NCI-H82 (cell line): Measurements from ENCODE around the gene SLC25A1.
A peak's percentile ranks its signal among the peaks of the same experiment; 100 is the strongest.
"Not testable (repeated sequence)": the region's sequence is repeated elsewhere in the genome, so short reads cannot be mapped to it uniquely, and the experiment has no call there.

Source experiments
- DNase-seq: peaks from one replicate; lab custom pipeline; 2025; lab: John Stamatoyannopoulos, UW

Gene SLC25A1

DNA sequence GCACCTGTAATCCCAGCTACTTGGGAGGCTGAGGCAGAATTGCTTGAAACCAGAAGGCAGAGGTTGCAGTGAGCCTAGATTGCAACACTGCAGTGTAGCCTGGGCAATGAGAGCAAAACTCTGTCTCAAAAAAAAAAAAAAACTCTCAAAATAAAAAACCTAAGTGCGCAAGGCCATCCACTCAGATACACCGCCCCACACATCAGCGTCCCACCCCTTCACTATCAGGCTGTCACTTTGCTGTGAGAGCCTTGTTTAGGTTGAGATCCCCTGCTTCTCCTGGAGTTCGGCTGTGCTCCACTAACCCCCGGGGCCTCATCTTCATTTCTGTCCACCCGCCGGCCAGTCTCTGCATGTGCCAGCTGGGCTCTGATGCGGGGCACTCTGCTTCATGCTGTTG, 12.1 kb downstream of the SLC25A1 start:
- DNase-seq = no peak

DNA sequence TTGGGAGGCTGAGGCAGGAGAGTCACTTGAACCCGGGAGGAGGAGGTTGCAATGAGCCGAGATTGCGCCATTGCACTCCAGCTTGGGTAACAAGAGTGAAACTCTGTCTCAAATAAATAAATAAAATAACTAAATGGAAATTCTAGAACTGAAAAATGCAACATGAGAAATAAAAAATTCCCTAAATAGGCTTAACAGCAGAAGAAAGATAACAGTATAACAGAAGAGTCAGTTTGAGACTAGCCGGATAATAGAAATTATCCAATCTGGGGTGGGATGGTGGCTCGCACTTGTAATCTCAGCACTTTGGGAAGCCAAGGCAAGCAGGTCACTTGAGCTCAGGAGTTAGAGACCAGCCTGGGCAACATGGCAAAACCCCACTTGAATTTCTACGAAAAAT, 14.1 kb downstream of the SLC25A1 start:
- no peak for DNase-seq

DNA sequence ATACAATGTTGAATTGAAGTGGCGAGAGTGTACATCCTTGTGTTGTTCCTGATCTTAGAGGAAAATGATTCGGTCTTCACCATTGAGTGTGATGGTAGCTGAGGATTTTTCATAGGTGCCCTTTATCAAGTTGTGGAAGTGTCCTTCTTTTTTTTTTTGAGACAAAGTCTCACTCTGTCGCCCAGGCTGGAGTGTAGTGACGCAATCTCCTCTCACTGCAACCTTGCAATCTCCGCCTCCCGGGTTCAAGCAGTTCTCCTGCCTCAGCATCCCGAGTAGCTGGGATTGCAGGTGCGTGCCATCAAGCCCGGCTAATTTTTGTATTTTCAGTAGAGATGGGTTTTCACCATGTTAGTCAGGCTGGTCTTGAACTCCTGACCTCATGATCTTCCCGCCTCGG, 19.9 kb downstream of the SLC25A1 start:
- not testable (repeated sequence) for DNase-seq

DNA sequence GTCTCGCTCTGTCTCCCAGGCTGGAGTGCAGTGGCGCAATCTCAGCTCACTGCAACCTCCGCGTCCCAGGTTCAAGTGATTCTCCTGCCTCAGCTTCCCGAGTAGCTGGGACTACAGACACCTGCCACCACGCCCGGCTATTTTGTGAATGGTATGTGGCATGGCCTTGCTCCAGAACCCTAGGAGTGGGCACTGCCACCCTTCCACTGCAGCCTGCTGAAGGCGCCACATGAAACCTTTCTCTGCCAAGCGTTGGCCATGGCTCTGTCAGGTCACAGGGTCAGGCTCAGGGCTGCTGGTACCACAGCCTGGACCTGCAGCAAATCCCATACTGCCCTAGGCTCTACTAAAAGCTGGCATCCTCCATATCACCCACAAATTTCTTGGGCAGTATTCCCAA, 22.4 kb downstream of the SLC25A1 start:
- not testable (repeated sequence) for DNase-seq

DNA sequence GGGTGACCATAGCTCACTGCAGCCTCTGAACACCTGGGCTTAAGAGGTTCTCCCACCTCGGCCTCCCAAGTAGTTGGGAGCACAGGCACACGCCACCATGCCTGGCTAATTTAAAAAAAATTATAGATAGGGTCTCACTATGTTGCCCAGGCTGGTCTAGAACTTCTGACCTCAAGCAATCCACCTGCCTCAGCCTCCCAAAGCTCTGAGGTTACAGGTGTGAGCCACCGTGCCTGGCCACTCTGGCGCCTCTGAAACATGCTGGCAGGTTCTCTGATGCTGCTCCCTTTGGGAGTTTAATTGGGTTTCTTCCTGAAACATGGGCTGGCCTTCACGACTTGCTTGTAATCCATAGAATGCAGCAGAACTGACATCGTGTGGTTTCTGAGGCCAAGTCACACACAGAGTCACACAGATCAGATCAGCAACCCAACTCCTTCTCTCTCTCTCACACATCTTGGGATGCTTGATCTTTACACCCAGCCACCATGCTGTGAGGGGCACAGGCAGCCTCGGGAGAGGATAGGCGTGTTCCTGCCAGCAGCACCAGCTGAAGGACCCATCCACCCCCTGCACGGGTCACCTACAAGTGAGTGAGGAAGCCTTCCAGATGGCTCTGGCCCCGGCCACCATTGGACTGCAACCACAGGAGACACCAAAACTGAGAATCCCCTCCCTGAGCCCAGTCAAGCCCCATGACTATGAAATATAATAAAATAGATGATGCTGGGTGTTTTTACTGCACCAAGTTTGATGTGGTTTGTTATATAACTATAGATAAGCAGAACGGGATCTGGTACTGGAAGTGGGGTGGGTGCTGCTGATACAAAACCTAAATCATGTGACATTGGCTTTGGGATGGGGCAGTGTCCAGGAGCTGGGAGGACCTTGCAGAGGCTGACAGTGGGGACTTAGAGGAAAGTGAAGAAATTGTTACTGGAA, 25.3 kb downstream of the SLC25A1 start:
- DNase-seq = no peak

GRCh38 chr22:19151329-19152191, 27.0 kb downstream of the SLC25A1 start:
- no peak for DNase-seq

DNA sequence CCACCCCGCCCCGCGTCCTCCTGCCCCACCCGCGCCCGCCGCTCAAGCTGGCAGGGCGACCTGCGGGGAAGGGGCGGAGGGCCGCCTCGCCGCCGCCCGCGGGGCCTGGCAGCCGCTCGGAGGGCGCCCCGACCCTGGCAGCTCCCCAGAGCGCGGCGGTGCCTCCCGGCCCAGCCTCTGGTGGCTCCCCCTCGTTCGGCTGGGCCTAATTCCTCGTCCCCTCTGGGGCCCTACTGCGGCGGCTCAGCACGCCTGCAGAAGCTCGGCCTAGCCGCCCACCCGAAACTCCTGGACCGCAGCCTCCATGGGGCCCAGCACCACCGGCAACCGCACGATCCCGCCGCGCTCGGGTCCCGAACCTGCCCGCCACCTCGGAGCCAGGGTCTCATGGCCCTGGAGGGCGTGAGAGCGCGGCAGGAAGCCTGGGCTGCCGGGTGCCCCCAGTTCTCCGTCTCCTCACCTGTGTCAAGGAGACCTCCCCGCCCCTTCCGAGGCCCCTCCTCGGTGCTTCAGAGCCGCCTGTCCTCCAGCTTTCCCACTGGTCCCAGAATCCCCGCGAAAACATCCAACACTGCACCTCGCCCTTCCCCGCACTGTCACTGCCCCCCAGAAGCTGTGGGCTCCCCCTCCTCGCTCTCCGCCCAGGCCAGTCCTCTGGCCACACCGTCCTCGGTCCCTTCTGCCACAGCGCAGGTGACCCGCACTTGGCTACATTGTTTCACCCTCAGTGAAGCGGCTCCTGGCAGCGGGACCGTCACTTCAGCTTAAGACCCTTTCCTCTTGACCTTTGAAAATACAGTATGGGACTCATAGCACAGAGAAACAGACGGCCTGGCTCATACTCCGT, 27.8 kb downstream of the SLC25A1 start:
- DNase-seq = no peak

- no peak for DNase-seq
These were observed 28.5 kb downstream of the SLC25A1 start, which contains the start of gene GSC2 for GRCh38 chr22:19149991-19150390. Gene GSC2, minus strand, starts transcription at chr22:19150292. Its CDS starts 9 bp downstream, at chr22:19150283.

GRCh38 chr22:19149047-19149883, 29.3 kb downstream of the SLC25A1 start:
- DNase-seq = peak; percentile 31

DNA sequence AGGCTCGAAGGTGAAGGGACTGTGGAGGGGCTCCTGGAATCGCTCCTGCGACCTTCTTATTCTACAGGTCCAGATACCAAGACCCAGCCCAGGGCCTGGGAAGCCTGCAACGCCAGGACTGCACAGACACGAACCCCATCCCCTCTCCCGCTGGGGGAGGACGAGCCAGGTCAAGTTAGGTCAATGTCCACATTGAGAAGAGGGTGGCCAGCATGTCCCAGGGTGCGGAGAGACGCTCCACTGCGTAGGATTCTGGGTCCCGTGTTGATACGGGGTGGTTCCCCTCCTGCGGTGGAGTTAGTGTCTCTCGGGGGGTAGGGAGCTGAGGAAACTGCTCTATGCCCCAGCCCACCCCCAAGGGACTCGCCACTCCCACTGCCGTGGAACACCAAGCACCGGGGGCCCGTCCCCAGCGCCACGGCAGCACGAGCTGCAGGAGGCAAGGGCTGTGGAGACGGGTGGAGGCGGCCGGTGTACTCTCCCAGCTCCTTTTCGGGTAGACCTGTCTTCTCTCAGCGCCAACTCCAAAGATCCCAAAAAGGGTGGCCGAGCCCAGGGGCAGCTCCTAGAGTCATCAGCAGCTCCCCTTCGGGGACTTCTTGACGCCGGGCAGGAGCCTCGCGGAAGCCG, 30.0 kb downstream of the SLC25A1 start:
- DNase-seq = no peak

DNA sequence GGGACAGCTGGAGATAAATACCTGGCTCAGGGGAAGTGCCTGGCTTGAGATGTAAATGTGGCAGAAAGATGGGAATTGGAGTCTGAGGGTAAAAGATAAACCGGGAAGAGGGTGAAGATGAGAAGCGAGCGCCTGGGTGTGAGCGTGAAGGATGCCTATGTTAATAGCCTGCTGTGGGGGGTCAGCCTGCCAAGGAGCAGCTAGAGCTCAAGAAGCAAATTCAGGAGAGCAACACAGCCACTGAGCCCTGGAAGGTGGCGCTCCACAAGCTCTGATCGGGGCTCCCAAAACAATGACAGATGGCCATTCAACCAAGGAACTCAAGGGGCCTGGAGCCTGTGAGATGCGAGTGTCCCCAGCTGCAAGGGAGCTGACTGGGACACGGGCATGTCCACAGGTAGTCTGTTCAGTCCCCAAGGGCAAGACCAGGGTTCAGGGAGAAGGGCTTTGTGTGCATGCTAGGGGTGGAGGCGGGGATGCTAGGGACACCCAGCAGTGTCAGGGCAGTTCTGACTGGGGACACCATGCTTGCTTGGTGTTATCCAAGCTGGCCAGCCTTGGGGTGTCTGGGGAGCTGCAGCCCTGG, 31.2 kb downstream of the SLC25A1 start:
- DNase-seq = peak; percentile 54

GRCh38 chr22:19146215-19146968, 32.1 kb downstream of the SLC25A1 start:
- peak; percentile 9 for DNase-seq

DNA sequence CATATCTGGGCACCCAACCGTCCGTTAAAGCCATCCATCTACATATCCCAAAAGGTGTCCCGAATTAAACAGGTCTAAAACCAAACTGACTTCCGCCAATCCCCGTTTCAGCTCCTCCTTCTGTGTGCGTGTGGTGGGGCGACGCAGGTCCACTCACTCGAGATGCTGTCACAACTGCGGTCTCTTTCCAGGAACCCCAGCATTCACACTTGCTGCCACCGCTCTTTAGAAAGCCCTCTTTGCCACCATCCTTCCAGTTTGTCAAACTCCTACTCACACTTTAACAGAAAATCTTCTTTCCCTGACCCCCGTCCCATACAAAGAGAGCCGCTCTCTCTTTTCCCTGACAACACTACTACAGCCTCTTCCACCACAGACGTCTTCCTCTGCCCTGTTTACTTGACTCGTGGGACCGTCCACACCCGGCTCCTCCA, 34.6 kb downstream of the SLC25A1 start:
- no peak for DNase-seq

GRCh38 chr22:19143212-19143611, 35.3 kb downstream of the SLC25A1 start:
- DNase-seq = no peak

GRCh38 chr22:19142394-19142793, 36.1 kb downstream of the SLC25A1 start:
- no peak for DNase-seq

- no peak for DNase-seq
These were observed 38.6 kb downstream of the SLC25A1 start for GRCh38 chr22:19139974-19140373.

DNA sequence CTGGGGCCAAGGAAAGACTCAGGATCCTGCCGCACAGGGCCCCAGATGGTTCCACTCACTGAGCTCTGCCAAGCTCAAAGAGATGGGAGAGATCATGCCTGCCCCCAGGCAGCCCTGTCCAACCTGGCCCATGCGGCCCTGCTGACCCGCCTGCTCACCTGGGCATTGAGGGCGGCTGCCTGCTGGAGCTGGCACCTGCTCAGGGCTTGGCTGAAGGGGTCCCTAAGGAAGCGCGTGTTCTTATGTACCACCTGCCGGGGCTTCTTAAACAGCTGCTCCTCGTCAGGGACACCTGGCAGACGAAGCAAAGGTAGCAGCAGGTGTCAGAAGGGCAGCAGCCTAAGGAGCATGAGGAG, 39.6 kb downstream of the SLC25A1 start:
- DNase-seq = no peak

GRCh38 chr22:19138217-19139000, 40.1 kb downstream of the SLC25A1 start:
- no peak for DNase-seq
